ENCODE results near the gene ZDHHC14.

ZDHHC14 gene

DNA sequence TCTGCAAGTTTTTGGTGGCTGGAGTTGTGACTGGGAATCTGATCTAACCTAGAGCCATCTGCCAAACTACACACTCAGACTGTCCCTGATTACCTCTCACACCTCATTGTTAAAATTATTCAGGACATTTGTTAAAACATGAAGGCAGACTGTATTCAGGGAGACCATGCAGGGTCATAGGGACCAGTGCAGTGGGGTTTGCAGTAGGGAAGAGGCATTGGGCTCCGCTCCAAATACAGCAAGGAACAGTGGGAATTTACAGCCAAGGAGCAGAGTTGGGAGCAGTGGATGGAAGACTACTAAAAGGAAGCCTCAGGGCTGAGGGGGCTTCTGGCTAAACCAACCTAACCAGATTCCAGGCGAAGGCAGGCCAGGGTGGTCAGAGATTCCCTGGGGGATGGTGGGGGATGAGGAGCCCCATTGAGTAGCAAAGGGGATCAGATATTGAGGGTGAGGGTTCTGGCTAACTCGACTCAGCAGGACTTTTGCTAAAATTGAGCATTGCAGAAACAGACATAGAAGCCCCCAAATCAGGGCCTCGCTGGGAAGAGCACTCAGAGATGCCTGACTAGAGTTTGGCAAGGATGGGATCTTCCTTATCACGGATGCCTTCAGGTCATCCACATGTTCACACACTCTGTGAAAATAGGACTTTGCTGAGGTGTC lies 172.0 kb downstream of the ZDHHC14 start:
- no peak for DNase-seq (ENCODE audit: low read depth in 2 of 2)
- H3K4me3 ChIP-seq (replicated peaks in 1 of 2; ENCODE audit: low read depth in 2 of 2, low read length in 2 of 2) = no peak overlapping the region
- TF ChIP-seq, protein P1, sequence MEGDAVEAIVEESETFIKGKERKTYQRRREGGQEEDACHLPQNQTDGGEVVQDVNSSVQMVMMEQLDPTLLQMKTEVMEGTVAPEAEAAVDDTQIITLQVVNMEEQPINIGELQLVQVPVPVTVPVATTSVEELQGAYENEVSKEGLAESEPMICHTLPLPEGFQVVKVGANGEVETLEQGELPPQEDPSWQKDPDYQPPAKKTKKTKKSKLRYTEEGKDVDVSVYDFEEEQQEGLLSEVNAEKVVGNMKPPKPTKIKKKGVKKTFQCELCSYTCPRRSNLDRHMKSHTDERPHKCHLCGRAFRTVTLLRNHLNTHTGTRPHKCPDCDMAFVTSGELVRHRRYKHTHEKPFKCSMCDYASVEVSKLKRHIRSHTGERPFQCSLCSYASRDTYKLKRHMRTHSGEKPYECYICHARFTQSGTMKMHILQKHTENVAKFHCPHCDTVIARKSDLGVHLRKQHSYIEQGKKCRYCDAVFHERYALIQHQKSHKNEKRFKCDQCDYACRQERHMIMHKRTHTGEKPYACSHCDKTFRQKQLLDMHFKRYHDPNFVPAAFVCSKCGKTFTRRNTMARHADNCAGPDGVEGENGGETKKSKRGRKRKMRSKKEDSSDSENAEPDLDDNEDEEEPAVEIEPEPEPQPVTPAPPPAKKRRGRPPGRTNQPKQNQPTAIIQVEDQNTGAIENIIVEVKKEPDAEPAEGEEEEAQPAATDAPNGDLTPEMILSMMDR (IDR thresholded peaks at IDR 0.05; ENCODE audit: low read depth, low read length) = no peak

DNA sequence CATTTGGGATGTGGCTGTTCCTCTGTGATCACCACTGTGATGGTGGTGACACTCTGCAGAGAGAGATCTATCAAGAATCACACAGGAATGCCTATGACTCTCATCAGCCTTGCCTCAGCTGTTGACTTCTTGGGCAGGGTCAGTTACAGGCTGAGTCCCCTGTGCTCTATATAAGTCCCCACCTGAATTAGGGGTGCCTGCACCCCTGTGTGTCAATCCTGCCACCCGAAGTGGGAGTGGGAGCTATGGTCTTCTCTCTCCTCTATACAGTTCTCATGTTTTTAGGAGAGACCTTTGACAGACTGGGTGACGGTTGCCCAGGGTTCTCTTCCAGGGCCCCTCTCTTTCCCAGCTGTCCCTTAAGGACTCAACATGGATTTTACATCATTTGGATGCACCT lies 173.8 kb downstream of the ZDHHC14 start:
- TF ChIP-seq, protein P1 (IDR thresholded peaks at IDR 0.05; ENCODE audit: low read depth, low read length) = no peak
- DNase-seq (ENCODE audit: low read depth in 2 of 2) = no peak
- no peak overlapping the region for H3K4me3 ChIP-seq (replicated peaks in 1 of 2; ENCODE audit: low read depth in 2 of 2, low read length in 2 of 2)

DNA sequence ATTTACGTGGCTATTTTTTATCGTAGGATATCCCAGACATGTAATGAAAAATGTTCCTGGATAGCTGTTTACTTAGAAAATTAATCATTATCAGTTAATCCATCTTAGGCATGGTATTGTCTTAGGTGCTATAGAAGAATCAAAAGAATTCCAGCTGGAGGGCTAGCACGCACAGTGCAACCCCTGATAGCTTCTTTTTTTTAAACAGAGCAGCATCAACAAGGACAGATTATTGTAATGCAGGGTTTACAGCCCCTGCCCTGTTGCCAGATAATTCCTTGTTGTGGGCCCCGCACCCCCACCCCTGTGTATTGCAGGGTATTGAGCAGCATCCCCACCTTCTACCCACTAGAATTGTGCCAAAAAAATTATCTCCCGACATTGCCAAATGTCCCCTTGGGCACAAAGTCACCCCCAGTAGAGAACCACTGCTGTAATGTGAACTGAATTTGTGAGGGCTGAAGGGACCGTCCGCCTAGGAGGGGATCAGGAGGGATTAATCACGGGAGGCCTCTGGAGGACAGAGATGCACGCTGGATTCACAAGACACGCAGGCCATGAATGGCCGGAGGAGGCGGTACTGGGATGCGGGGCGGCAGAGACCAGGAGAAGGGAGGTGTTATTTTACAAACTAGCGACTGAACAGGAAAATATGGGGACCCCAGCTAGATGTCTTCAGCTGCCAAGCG lies 174.6 kb downstream of the ZDHHC14 start:
- TF ChIP-seq, protein P1 (IDR thresholded peaks at IDR 0.05; ENCODE audit: low read depth, low read length) = no peak
- DNase-seq (ENCODE audit: low read depth in 2 of 2) = no peak
- no peak overlapping the region for H3K4me3 ChIP-seq (replicated peaks in 1 of 2; ENCODE audit: low read depth in 2 of 2, low read length in 2 of 2)

DNA sequence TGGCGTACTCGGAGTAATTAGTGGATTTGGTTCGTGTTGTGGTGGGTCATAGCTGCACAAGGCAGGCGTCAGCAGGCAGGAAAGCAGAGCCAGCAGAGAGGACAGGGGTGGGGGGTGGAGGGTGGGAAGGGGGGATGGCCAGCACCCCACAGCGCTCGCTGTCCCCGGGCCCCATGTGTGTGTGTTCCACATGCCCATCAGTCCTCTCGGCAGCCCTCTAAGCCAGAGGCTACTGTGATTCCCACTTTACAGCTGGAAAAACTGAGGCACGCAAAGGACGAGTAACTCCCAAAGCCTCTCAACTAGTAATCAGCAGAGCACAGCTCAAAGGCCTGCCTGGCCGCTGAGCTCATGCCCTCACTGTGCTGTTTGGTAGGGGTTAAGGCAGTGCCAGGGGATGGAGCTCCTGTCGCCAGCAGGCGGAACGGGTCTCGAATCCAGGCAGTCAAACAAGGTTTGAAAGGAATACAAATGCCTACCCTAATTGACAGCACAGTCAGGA lies 175.2 kb downstream of the ZDHHC14 start:
- no peak overlapping the region for H3K4me3 ChIP-seq (replicated peaks in 1 of 2; ENCODE audit: low read depth in 2 of 2, low read length in 2 of 2)
- no peak for DNase-seq (ENCODE audit: low read depth in 2 of 2)
- TF ChIP-seq, protein P1 (IDR thresholded peaks at IDR 0.05; ENCODE audit: low read depth, low read length) = no peak

DNA sequence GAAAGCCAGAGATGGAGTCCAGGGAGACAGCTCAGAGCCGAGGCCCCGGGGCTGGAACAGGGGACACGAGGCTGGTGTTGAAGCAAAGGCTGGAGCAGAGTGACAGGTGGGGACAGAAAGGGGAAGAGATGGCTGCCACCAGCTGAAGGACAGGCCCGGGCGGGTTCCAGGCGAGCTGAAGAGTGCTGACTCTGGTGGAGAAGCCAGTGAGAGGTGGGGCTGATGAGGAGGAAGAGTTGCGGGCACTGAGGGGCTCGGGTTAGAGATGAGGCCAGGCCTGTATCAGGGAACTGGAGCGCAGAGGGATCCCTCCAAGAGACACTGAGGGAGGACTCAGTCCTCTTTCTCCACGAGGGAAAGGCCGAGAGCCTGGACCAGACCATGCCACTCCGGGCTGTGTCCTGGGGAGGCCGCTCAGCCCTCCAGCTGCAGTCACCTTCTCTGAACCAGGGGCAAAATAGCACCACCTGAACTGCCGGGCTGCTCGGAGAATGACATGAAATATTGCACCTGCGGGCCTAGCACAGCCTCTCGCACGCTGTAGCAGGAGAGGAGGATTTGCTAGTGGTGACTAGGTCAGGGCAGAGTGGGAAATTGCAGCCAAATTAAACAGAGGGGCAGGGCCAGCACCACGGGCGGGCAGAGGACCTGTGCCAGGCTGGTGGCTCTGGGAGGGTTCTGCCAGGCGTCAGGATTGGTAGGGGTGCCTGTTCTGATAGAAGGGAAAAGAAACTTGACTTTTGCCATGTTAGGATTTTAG lies 175.9 kb downstream of the ZDHHC14 start:
- DNase-seq (ENCODE audit: low read depth in 2 of 2) = no peak

DNA sequence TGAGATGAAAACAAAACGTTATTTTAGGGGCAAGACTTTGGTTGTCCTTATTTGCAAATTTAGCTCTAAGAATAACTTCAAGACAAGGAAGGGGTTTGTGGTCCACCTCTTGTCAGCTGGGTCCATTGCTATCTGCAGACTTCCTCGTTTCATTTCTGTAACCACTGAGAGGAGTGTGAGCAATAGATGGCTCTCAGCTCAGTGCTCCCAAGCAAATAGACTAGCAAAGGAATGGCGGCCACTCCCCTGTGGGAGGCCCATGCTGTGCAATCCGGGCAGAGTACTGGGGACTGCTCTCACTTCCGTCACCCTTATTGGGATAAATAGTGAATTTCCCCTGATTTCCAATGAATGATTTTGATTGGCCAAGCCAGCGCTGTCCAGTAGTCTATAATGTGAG lies 176.6 kb downstream of the ZDHHC14 start:
- TF ChIP-seq, protein P1 (IDR thresholded peaks at IDR 0.05; ENCODE audit: low read depth, low read length) = no peak
- no peak overlapping the region for H3K4me3 ChIP-seq (replicated peaks in 1 of 2; ENCODE audit: low read depth in 2 of 2, low read length in 2 of 2)
- no peak for DNase-seq (ENCODE audit: low read depth in 2 of 2)

More for the DNA sequence above, 175.9 kb downstream of the ZDHHC14 start:
- no peak overlapping the region for H3K4me3 ChIP-seq (replicated peaks in 1 of 2; ENCODE audit: low read depth in 2 of 2, low read length in 2 of 2)
- TF ChIP-seq, protein P1 (IDR thresholded peaks at IDR 0.05; ENCODE audit: low read depth, low read length) = no peak

Measured in cardiac fibroblast (primary cell).